ENCODE data around the gene PPP1R37.
A peak's percentile ranks its signal among the peaks of the same experiment; 100 is the strongest.

The PPP1R37 gene

GRCh38 chr19:45079063-45079910 is 13.7 kb upstream of the PPP1R37 start, which contains the start of gene GEMIN7:
GEMIN7 (plus strand) TSS chr19:45079260; CDS start chr19:45090115, 10,855 bp downstream.
- Histone ChIP-seq H3K27me3 (ENCODE audit: control insufficient read depth in 5 of 5, insufficient read depth in 4 of 5, low read length in 5 of 5) (no peaks in the 10 kb centered on the region), H3K36me3 (ENCODE audit: control insufficient read depth in 5 of 5, insufficient read depth in 5 of 5, low read length in 5 of 5) (peaks cover 0 to 9% (median 7%) of the 10 kb centered on the region in 5 donors), H3K4me1 (ENCODE audit: control insufficient read depth in 5 of 5, insufficient read depth in 5 of 5, low read length in 5 of 5) (peaks cover 5 to 42% (median 36%) of the 10 kb centered on the region in 5 donors), H3K9ac (ENCODE audit: low read length in 5 of 5) (peak within 1 kb of the TSS; percentile 75 to 100 (median 97)), H3K27ac (ENCODE audit: low read depth, low read length) (peak within 1 kb of the TSS; percentile 45), H3K9me3 (ENCODE audit: control insufficient read depth in 5 of 5, low read length in 5 of 5) (no peaks in the 10 kb centered on the region), H3K4me3 (ENCODE audit: low read depth in 1 of 5, low read length in 5 of 5) (peak within 1 kb of the TSS; percentile 75 to 97 (median 88))

GRCh38 chr19:45079911-45080370 is 13.0 kb upstream of the PPP1R37 start:
- H3K9ac ChIP-seq (ENCODE audit: low read length in 5 of 5): peak overlapping the region; percentile 75 to 100 (median 97)
- no peaks in the 10 kb centered on the region for H3K27me3 ChIP-seq (ENCODE audit: control insufficient read depth in 5 of 5, insufficient read depth in 4 of 5, low read length in 5 of 5)
- H3K27ac ChIP-seq (ENCODE audit: low read depth, low read length): peak overlapping the region; percentile 45
- H3K9me3 ChIP-seq (ENCODE audit: control insufficient read depth in 5 of 5, low read length in 5 of 5): no peaks in the 10 kb centered on the region
- peaks cover 5 to 40% (median 36%) of the 10 kb centered on the region in 5 donors for H3K4me1 ChIP-seq (ENCODE audit: control insufficient read depth in 5 of 5, insufficient read depth in 5 of 5, low read length in 5 of 5)
- peaks cover 0 to 9% (median 7%) of the 10 kb centered on the region in 5 donors for H3K36me3 ChIP-seq (ENCODE audit: control insufficient read depth in 5 of 5, insufficient read depth in 5 of 5, low read length in 5 of 5)
- H3K4me3 ChIP-seq (ENCODE audit: low read depth in 1 of 5, low read length in 5 of 5): peak overlapping the region; percentile 75 to 97 (median 88)

GRCh38 chr19:45082170-45082569 is 10.8 kb upstream of the PPP1R37 start:
- Histone ChIP-seq H3K9me3 (ENCODE audit: control insufficient read depth in 5 of 5, low read length in 5 of 5) (no peaks in the 10 kb centered on the region), H3K27me3 (ENCODE audit: control insufficient read depth in 5 of 5, insufficient read depth in 4 of 5, low read length in 5 of 5) (no peaks in the 10 kb centered on the region), H3K9ac (ENCODE audit: low read length in 5 of 5) (no peak overlapping the region), H3K4me3 (ENCODE audit: low read depth in 1 of 5, low read length in 5 of 5) (no peak overlapping the region), H3K36me3 (ENCODE audit: control insufficient read depth in 5 of 5, insufficient read depth in 5 of 5, low read length in 5 of 5) (peaks cover 0 to 23% (median 14%) of the 10 kb centered on the region in 5 donors), H3K27ac (ENCODE audit: low read depth, low read length) (no peak overlapping the region), H3K4me1 (ENCODE audit: control insufficient read depth in 5 of 5, insufficient read depth in 5 of 5, low read length in 5 of 5) (peaks cover 5 to 28% (median 20%) of the 10 kb centered on the region in 5 donors)

- peaks cover 0 to 38% (median 21%) of the 10 kb centered on the region in 5 donors for H3K36me3 ChIP-seq (ENCODE audit: control insufficient read depth in 5 of 5, insufficient read depth in 5 of 5, low read length in 5 of 5)
- no peak overlapping the region for H3K27ac ChIP-seq (ENCODE audit: low read depth, low read length)
- no peaks in the 10 kb centered on the region for H3K27me3 ChIP-seq (ENCODE audit: control insufficient read depth in 5 of 5, insufficient read depth in 4 of 5, low read length in 5 of 5)
- H3K9ac ChIP-seq (ENCODE audit: low read length in 5 of 5): no peak overlapping the region
- H3K9me3 ChIP-seq (ENCODE audit: control insufficient read depth in 5 of 5, low read length in 5 of 5): no peaks in the 10 kb centered on the region
- no peak overlapping the region for H3K4me3 ChIP-seq (ENCODE audit: low read depth in 1 of 5, low read length in 5 of 5)
- peaks cover 3 to 8% (median 7%) of the 10 kb centered on the region in 5 donors for H3K4me1 ChIP-seq (ENCODE audit: control insufficient read depth in 5 of 5, insufficient read depth in 5 of 5, low read length in 5 of 5)
Measured at GRCh38 chr19:45086480-45086879, 6.5 kb upstream of the PPP1R37 start.

- Histone ChIP-seq H3K36me3 (ENCODE audit: control insufficient read depth in 5 of 5, insufficient read depth in 5 of 5, low read length in 5 of 5) (peaks cover 0 to 29% (median 13%) of the 10 kb centered on the region in 5 donors), H3K27ac (ENCODE audit: low read depth, low read length) (no peak overlapping the region)
Measured at GRCh38 chr19:45087531-45087930, 5.4 kb upstream of the PPP1R37 start.

GRCh38 chr19:45090034-45090433 is 2.9 kb upstream of the PPP1R37 start:
- H3K9me3 ChIP-seq (ENCODE audit: control insufficient read depth in 5 of 5, low read length in 5 of 5): no peaks in the 10 kb centered on the region
- no peak overlapping the region for H3K27ac ChIP-seq (ENCODE audit: low read depth, low read length)
- peaks cover 5 to 35% (median 32%) of the 10 kb centered on the region in 5 donors for H3K4me1 ChIP-seq (ENCODE audit: control insufficient read depth in 5 of 5, insufficient read depth in 5 of 5, low read length in 5 of 5)
- H3K4me3 ChIP-seq (ENCODE audit: low read depth in 1 of 5, low read length in 5 of 5): no peak overlapping the region
- no peaks in the 10 kb centered on the region for H3K27me3 ChIP-seq (ENCODE audit: control insufficient read depth in 5 of 5, insufficient read depth in 4 of 5, low read length in 5 of 5)
- no peak overlapping the region for H3K9ac ChIP-seq (ENCODE audit: low read length in 5 of 5)
- H3K36me3 ChIP-seq (ENCODE audit: control insufficient read depth in 5 of 5, insufficient read depth in 5 of 5, low read length in 5 of 5): peaks cover 0 to 28% (median 13%) of the 10 kb centered on the region in 5 donors

More at GRCh38 chr19:45087531-45087930, 5.4 kb upstream of the PPP1R37 start:
- Histone ChIP-seq H3K27me3 (ENCODE audit: control insufficient read depth in 5 of 5, insufficient read depth in 4 of 5, low read length in 5 of 5) (no peaks in the 10 kb centered on the region), H3K4me3 (ENCODE audit: low read depth in 1 of 5, low read length in 5 of 5) (no peak overlapping the region), H3K9ac (ENCODE audit: low read length in 5 of 5) (no peak overlapping the region), H3K9me3 (ENCODE audit: control insufficient read depth in 5 of 5, low read length in 5 of 5) (no peaks in the 10 kb centered on the region), H3K4me1 (ENCODE audit: control insufficient read depth in 5 of 5, insufficient read depth in 5 of 5, low read length in 5 of 5) (peaks cover 3 to 17% (median 14%) of the 10 kb centered on the region in 5 donors)

- peak overlapping the region in 1 of 5 donors; percentile 85 for H3K4me3 ChIP-seq (ENCODE audit: low read depth in 1 of 5, low read length in 5 of 5)
- H3K9ac ChIP-seq (ENCODE audit: low read length in 5 of 5): no peak overlapping the region
- no peaks in the 10 kb centered on the region for H3K27me3 ChIP-seq (ENCODE audit: control insufficient read depth in 5 of 5, insufficient read depth in 4 of 5, low read length in 5 of 5)
- peaks cover 5 to 40% (median 36%) of the 10 kb centered on the region in 5 donors for H3K4me1 ChIP-seq (ENCODE audit: control insufficient read depth in 5 of 5, insufficient read depth in 5 of 5, low read length in 5 of 5)
- H3K36me3 ChIP-seq (ENCODE audit: control insufficient read depth in 5 of 5, insufficient read depth in 5 of 5, low read length in 5 of 5): peaks cover 0 to 23% (median 12%) of the 10 kb centered on the region in 5 donors
- no peaks in the 10 kb centered on the region for H3K9me3 ChIP-seq (ENCODE audit: control insufficient read depth in 5 of 5, low read length in 5 of 5)
- H3K27ac ChIP-seq (ENCODE audit: low read depth, low read length): no peak overlapping the region
Measured at GRCh38 chr19:45090606-45091005, 2.4 kb upstream of the PPP1R37 start.

- Histone ChIP-seq H3K4me3 (ENCODE audit: low read depth in 1 of 5, low read length in 5 of 5) (peak overlapping the region; percentile 85 to 98 (median 92)), H3K9ac (ENCODE audit: low read length in 5 of 5) (peak overlapping the region in 4 of 5 donors; percentile 40 to 96 (median 60)), H3K9me3 (ENCODE audit: control insufficient read depth in 5 of 5, low read length in 5 of 5) (no peaks in the 10 kb centered on the region), H3K36me3 (ENCODE audit: control insufficient read depth in 5 of 5, insufficient read depth in 5 of 5, low read length in 5 of 5) (peaks cover 0 to 21% (median 11%) of the 10 kb centered on the region in 5 donors), H3K27ac (ENCODE audit: low read depth, low read length) (peak overlapping the region; percentile 71), H3K4me1 (ENCODE audit: control insufficient read depth in 5 of 5, insufficient read depth in 5 of 5, low read length in 5 of 5) (peaks cover 5 to 47% (median 37%) of the 10 kb centered on the region in 5 donors), H3K27me3 (ENCODE audit: control insufficient read depth in 5 of 5, insufficient read depth in 4 of 5, low read length in 5 of 5) (no peaks in the 10 kb centered on the region)
Measured at GRCh38 chr19:45091031-45091923, 1.7 kb upstream of the PPP1R37 start.

GRCh38 chr19:45094137-45094536 is 1.2 kb downstream of the PPP1R37 start:
- peaks cover 5 to 71% (median 56%) of the 10 kb centered on the region in 5 donors for H3K4me1 ChIP-seq (ENCODE audit: control insufficient read depth in 5 of 5, insufficient read depth in 5 of 5, low read length in 5 of 5)
- H3K9ac ChIP-seq (ENCODE audit: low read length in 5 of 5): peak overlapping the region; percentile 2 to 96 (median 89)
- no peak overlapping the region for H3K27ac ChIP-seq (ENCODE audit: low read depth, low read length)
- peak overlapping the region; percentile 83 to 98 (median 92) for H3K4me3 ChIP-seq (ENCODE audit: low read depth in 1 of 5, low read length in 5 of 5)
- peaks cover 0 to 8% (median 7%) of the 10 kb centered on the region in 5 donors for H3K36me3 ChIP-seq (ENCODE audit: control insufficient read depth in 5 of 5, insufficient read depth in 5 of 5, low read length in 5 of 5)
- H3K9me3 ChIP-seq (ENCODE audit: control insufficient read depth in 5 of 5, low read length in 5 of 5): no peaks in the 10 kb centered on the region
- no peaks in the 10 kb centered on the region for H3K27me3 ChIP-seq (ENCODE audit: control insufficient read depth in 5 of 5, insufficient read depth in 4 of 5, low read length in 5 of 5)
